ENCODE measurements around the gene MAPK8. TPM values are rescaled to one million over a fixed set of nuclear protein-coding genes. Genes with fewer than 3 reads are reported as not detected.

MAPK8 gene
- total RNA-seq, 1 donor from 2014 or later, result 43.2 TPM

DNA sequence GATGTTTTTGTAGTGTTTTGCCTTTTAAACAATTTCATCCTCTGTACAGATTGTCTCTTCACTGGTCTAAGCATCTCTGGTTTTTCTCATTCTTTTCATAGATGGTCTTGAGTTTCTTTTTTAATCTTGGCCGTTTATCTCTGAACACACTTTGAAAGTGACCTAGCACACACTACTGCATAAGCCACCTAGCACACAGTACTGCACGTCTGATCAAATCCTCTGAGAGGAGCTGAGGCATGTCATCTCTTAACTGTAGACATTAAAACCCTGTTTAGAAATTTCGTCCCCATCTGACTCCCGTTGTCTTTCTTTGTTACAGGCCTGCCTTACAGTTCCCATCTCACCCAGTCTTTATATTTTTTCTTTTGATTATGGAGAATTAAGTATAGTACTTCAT, 100.2 kb downstream of the MAPK8 start:
- no peak for FAIRE-seq
- H3K4me3 ChIP-seq (ENCODE audit: low read depth, low read length), result no peak overlapping the region

DNA sequence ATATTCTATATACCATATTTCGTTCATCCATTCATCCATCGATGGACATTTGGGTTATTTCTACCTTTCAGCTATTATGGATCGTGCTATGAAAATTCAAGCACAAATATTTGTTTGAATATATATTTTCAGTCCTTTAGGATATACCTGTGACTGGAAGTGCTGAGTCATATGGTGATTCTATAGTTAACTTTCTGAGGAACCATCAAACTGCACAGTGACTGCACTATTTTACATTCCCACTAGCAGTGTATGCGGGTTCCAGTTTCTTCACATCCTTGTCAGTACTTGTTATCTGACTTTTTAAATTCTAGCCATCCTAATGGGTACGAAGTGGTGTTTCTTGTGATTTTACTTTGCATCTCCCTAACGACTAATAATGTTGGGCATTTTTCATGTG, 104.0 kb downstream of the MAPK8 start:
- FAIRE-seq, result no peak
- peak; percentile 11 for DNase-seq (ENCODE audit: low read depth)
- Histone ChIP-seq H3K27me3 (ENCODE audit: control insufficient read depth, insufficient read depth, low read length) (no peaks in the 10 kb centered on the region), H3K36me3 (ENCODE audit: control insufficient read depth, insufficient read depth, low read length) (no peaks in the 10 kb centered on the region), H3K4me3 (ENCODE audit: low read depth, low read length) (no peak overlapping the region)
- TF ChIP-seq CTCF (IDR thresholded peaks at IDR 0.05; ENCODE audit: insufficient read depth, low read length, severe bottlenecking), result no peak

More for the DNA sequence above, 100.2 kb downstream of the MAPK8 start:
- Histone ChIP-seq H3K27me3 (ENCODE audit: control insufficient read depth, insufficient read depth, low read length) (no peaks in the 10 kb centered on the region), H3K36me3 (ENCODE audit: control insufficient read depth, insufficient read depth, low read length) (no peaks in the 10 kb centered on the region)
- no peak for TF ChIP-seq CTCF (IDR thresholded peaks at IDR 0.05; ENCODE audit: insufficient read depth, low read length, severe bottlenecking)
- DNase-seq (ENCODE audit: low read depth), result no peak

DNA sequence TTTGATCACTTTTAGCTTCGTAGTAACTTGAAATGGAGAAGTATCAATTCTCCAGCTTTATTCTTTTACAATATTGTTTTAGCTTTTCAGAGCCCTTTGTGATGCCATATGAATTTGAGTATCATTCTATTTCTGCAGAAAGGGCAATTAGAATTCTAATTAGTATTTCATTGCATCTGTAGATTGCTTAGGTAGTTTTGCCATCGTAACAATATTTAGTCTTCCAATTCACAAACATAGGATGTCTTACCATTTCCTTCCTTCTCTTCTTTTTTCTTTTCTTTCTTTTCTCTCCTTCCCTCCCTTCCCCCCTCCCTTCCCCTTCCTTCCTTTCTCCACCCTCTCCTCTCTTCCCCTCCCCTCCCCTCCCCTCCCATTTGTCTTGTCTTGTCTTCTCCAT, 105.0 kb downstream of the MAPK8 start:
- no peak for TF ChIP-seq CTCF (IDR thresholded peaks at IDR 0.05; ENCODE audit: insufficient read depth, low read length, severe bottlenecking)
- FAIRE-seq, result no peak
- no peak for DNase-seq (ENCODE audit: low read depth)
- no peaks in the 10 kb centered on the region for H3K27me3 ChIP-seq (ENCODE audit: control insufficient read depth, insufficient read depth, low read length)
- H3K4me3 ChIP-seq (ENCODE audit: low read depth, low read length), result no peak overlapping the region
- H3K36me3 ChIP-seq (ENCODE audit: control insufficient read depth, insufficient read depth, low read length), result no peaks in the 10 kb centered on the region

- FAIRE-seq, result no peak
Observed at GRCh38 chr10:48412081-48412480, 105.6 kb downstream of the MAPK8 start.

GRCh38 chr10:48412933-48413332, 106.5 kb downstream of the MAPK8 start:
- FAIRE-seq (no peak), DNase-seq (ENCODE audit: low read depth) (no peak)
- Histone ChIP-seq H3K36me3 (ENCODE audit: control insufficient read depth, insufficient read depth, low read length) (no peaks in the 10 kb centered on the region), H3K27me3 (ENCODE audit: control insufficient read depth, insufficient read depth, low read length) (no peaks in the 10 kb centered on the region), H3K4me3 (ENCODE audit: low read depth, low read length) (no peak overlapping the region)
- TF ChIP-seq CTCF (IDR thresholded peaks at IDR 0.05; ENCODE audit: insufficient read depth, low read length, severe bottlenecking), result no peak

More at GRCh38 chr10:48412081-48412480, 105.6 kb downstream of the MAPK8 start:
- no peak for DNase-seq (ENCODE audit: low read depth)
- H3K4me3 ChIP-seq (ENCODE audit: low read depth, low read length), result no peak overlapping the region
- H3K36me3 ChIP-seq (ENCODE audit: control insufficient read depth, insufficient read depth, low read length), result no peaks in the 10 kb centered on the region
- no peak for TF ChIP-seq CTCF (IDR thresholded peaks at IDR 0.05; ENCODE audit: insufficient read depth, low read length, severe bottlenecking)
- H3K27me3 ChIP-seq (ENCODE audit: control insufficient read depth, insufficient read depth, low read length), result no peaks in the 10 kb centered on the region

GRCh38 chr10:48414160-48414559, 107.7 kb downstream of the MAPK8 start:
- FAIRE-seq (no peak), DNase-seq (ENCODE audit: low read depth) (no peak)
- Histone ChIP-seq H3K27me3 (ENCODE audit: control insufficient read depth, insufficient read depth, low read length) (no peaks in the 10 kb centered on the region), H3K4me3 (ENCODE audit: low read depth, low read length) (no peak overlapping the region), H3K36me3 (ENCODE audit: control insufficient read depth, insufficient read depth, low read length) (no peaks in the 10 kb centered on the region)
- TF ChIP-seq CTCF (IDR thresholded peaks at IDR 0.05; ENCODE audit: insufficient read depth, low read length, severe bottlenecking), result no peak
